ENCODE data around the gene UBE2E2. TPM values are rescaled to one million over a fixed set of nuclear protein-coding genes. Genes with fewer than 3 reads are reported as not detected.

UBE2E2 gene
- total RNA-seq, 3 donors from 2014 or later (not counting 1 experiment from before 2014, with no cell fraction given), result 4.8 to 6.1 (median 5.3) TPM

- no peak for TF ChIP-seq CTCF (IDR thresholded peaks at IDR 0.05)
- DNase-seq (peak in 1 of 2 donors; percentile 39), ATAC-seq (peak; percentile 52 to 80 (median 53))
- Mint-ChIP-seq H3K27me3 (ENCODE audit: low read depth in 2 of 2) (peaks cover 0 to 7% of the 10 kb centered on the region in 2 donors), H3K4me1 (peaks cover 16% of the 10 kb centered on the region in 2 donors), H3K9me3 (no peaks in the 10 kb centered on the region), H3K36me3 (no peaks in the 10 kb centered on the region), H3K27ac (peak overlapping the region in 1 of 2 donors; percentile 59), H3K4me3 (peak overlapping the region; percentile 49)
- peak overlapping the region; percentile 3 for H3K4me3 ChIP-seq (ENCODE audit: low read length)
- intact Hi-C loops (cut with micrococcal nuclease), result no loop called here
- no peak overlapping the region for H3K27ac ChIP-seq (ENCODE audit: low read length)
- H3K9me3 ChIP-seq (ENCODE audit: control insufficient read depth, insufficient read depth, low read length), result no peaks in the 10 kb centered on the region
- no peaks in the 10 kb centered on the region for H3K4me1 ChIP-seq (ENCODE audit: control insufficient read depth, insufficient read depth, low read length)
- no peaks in the 10 kb centered on the region for H3K27me3 ChIP-seq (ENCODE audit: control insufficient read depth, insufficient read depth, low read length)
- H3K36me3 ChIP-seq (ENCODE audit: control insufficient read depth, insufficient read depth, low read length), result no peaks in the 10 kb centered on the region
- no CpG with 5 or more reads among the region's 1 CpG for WGBS (ENCODE audit: insufficient coverage)
These were observed 121.6 kb downstream of the UBE2E2 start for GRCh38 chr3:23324745-23325144.

- peak overlapping the region; percentile 60 for H3K4me3 Mint-ChIP-seq
- H3K4me1 Mint-ChIP-seq, result peaks cover 16% of the 10 kb centered on the region in 2 donors
- no peaks in the 10 kb centered on the region for H3K36me3 ChIP-seq (ENCODE audit: control insufficient read depth, insufficient read depth, low read length)
- intact Hi-C loops (cut with micrococcal nuclease), result no loop called here
- H3K9me3 Mint-ChIP-seq, result no peaks in the 10 kb centered on the region
- no peak for TF ChIP-seq CTCF (IDR thresholded peaks at IDR 0.05)
- H3K4me1 ChIP-seq (ENCODE audit: control insufficient read depth, insufficient read depth, low read length), result no peaks in the 10 kb centered on the region
- H3K9me3 ChIP-seq (ENCODE audit: control insufficient read depth, insufficient read depth, low read length), result no peaks in the 10 kb centered on the region
- H3K36me3 Mint-ChIP-seq, result no peaks in the 10 kb centered on the region
- 50% methylated on average over 2 of the region's 4 CpGs for WGBS (ENCODE audit: insufficient coverage)
- H3K27ac ChIP-seq (ENCODE audit: low read length), result no peak overlapping the region
- H3K27me3 Mint-ChIP-seq (ENCODE audit: low read depth in 2 of 2), result peaks cover 0 to 15% of the 10 kb centered on the region in 2 donors
- ATAC-seq (peak in 2 of 3 donors; percentile 9 to 54), DNase-seq (no peak)
- H3K4me3 ChIP-seq (ENCODE audit: low read length), result no peak overlapping the region
- no peaks in the 10 kb centered on the region for H3K27me3 ChIP-seq (ENCODE audit: control insufficient read depth, insufficient read depth, low read length)
- no peak overlapping the region for H3K27ac Mint-ChIP-seq
These were observed 122.4 kb downstream of the UBE2E2 start for GRCh38 chr3:23325466-23326065.

GRCh38 chr3:23329471-23330105 is 126.5 kb downstream of the UBE2E2 start:
- intact Hi-C loops (cut with micrococcal nuclease), result no loop called here
- ATAC-seq, result no peak
- H3K9me3 ChIP-seq (ENCODE audit: control insufficient read depth, insufficient read depth, low read length), result no peaks in the 10 kb centered on the region
- H3K9me3 Mint-ChIP-seq, result no peaks in the 10 kb centered on the region
- peaks cover 2 to 8% of the 10 kb centered on the region in 2 donors for H3K27me3 Mint-ChIP-seq (ENCODE audit: low read depth in 2 of 2)
- H3K36me3 ChIP-seq (ENCODE audit: control insufficient read depth, insufficient read depth, low read length), result no peaks in the 10 kb centered on the region
- no peak for TF ChIP-seq CTCF (IDR thresholded peaks at IDR 0.05)
- no peak overlapping the region for H3K4me3 ChIP-seq (ENCODE audit: low read length)
- H3K27ac Mint-ChIP-seq, result no peak overlapping the region
- H3K27ac ChIP-seq (ENCODE audit: low read length), result no peak overlapping the region
- no peak overlapping the region for H3K4me3 Mint-ChIP-seq
- peaks cover 11% of the 10 kb centered on the region in 2 donors for H3K4me1 Mint-ChIP-seq
- no peaks in the 10 kb centered on the region for H3K27me3 ChIP-seq (ENCODE audit: control insufficient read depth, insufficient read depth, low read length)
- H3K36me3 Mint-ChIP-seq, result no peaks in the 10 kb centered on the region
- WGBS (ENCODE audit: insufficient coverage), result 95% methylated on average over 5 of the region's 6 CpGs
- no peak for DNase-seq
- no peaks in the 10 kb centered on the region for H3K4me1 ChIP-seq (ENCODE audit: control insufficient read depth, insufficient read depth, low read length)

Measured in natural killer cell (primary cell).